ENCODE data around the gene LRRC71. TPM values are rescaled to one million over a fixed set of nuclear protein-coding genes. Genes with fewer than 3 reads are reported as not detected.
A peak's percentile ranks its signal among the peaks of the same experiment; 100 is the strongest.

Gene LRRC71
- total RNA-seq, 1 donor from 2014 or later = 0.14 TPM

- Mint-ChIP-seq H3K27ac (ENCODE audit: unreplicated experiment) (no peak overlapping the region), H3K9me3 (ENCODE audit: unreplicated experiment) (peaks cover 1% of the 10 kb centered on the region), H3K36me3 (ENCODE audit: low read depth, unreplicated experiment) (no peaks in the 10 kb centered on the region), H3K4me3 (ENCODE audit: unreplicated experiment) (no peak overlapping the region), H3K4me1 (ENCODE audit: low read depth, unreplicated experiment) (peaks cover 11% of the 10 kb centered on the region), H3K27me3 (ENCODE audit: low read depth, unreplicated experiment) (peaks cover 73% of the 10 kb centered on the region)
- Histone ChIP-seq H3K4me3 (ENCODE audit: insufficient read depth, low read depth, low read length) (peak overlapping the region; percentile 38), H3K36me3 (ENCODE audit: insufficient read depth, low read length) (no peaks in the 10 kb centered on the region), H3K27me3 (ENCODE audit: insufficient read depth, low read length) (peaks cover 36% of the 10 kb centered on the region), H3K79me2 (ENCODE audit: insufficient read depth, low read length) (no peaks in the 10 kb centered on the region), H2AFZ (ENCODE audit: low read depth, low read length) (peak overlapping the region; percentile 71), H3K4me2 (ENCODE audit: low read length) (peak overlapping the region; percentile 84), H4K20me1 (ENCODE audit: insufficient read depth, low read length) (peaks cover 14% of the 10 kb centered on the region), H3K4me1 (ENCODE audit: insufficient read depth, low read length) (peaks cover 15% of the 10 kb centered on the region), H3K9ac (ENCODE audit: low read length) (no peak overlapping the region), H3K27ac (ENCODE audit: low read depth, low read length) (no peak overlapping the region), H3K9me3 (ENCODE audit: insufficient read depth, low read depth, low read length) (no peaks in the 10 kb centered on the region)
- DNase-seq (ENCODE audit: low read depth) = peak; percentile 47
- no peak for FAIRE-seq
- TF ChIP-seq CTCF (IDR thresholded peaks at IDR 0.05; ENCODE audit: insufficient read depth, low read depth, low read length) (peak; percentile 57), EZH2 (IDR thresholded peaks at IDR 0.05; ENCODE audit: insufficient read depth, low read length) (peak; percentile 32)
Observed at GRCh38 chr1:156927215-156928042, 7.0 kb downstream of the LRRC71 start.

GRCh38 chr1:156928043-156928602, 7.7 kb downstream of the LRRC71 start:
- DNase-seq (ENCODE audit: low read depth) (no peak), FAIRE-seq (no peak)
- Histone ChIP-seq H3K27me3 (ENCODE audit: insufficient read depth, low read length) (peaks cover 29% of the 10 kb centered on the region), H3K4me2 (ENCODE audit: low read length) (peak overlapping the region; percentile 84), H3K36me3 (ENCODE audit: insufficient read depth, low read length) (no peaks in the 10 kb centered on the region), H3K4me1 (ENCODE audit: insufficient read depth, low read length) (peaks cover 15% of the 10 kb centered on the region), H4K20me1 (ENCODE audit: insufficient read depth, low read length) (peaks cover 8% of the 10 kb centered on the region), H2AFZ (ENCODE audit: low read depth, low read length) (no peak overlapping the region), H3K9me3 (ENCODE audit: insufficient read depth, low read depth, low read length) (no peaks in the 10 kb centered on the region), H3K79me2 (ENCODE audit: insufficient read depth, low read length) (no peaks in the 10 kb centered on the region), H3K4me3 (ENCODE audit: insufficient read depth, low read depth, low read length) (no peak overlapping the region), H3K9ac (ENCODE audit: low read length) (no peak overlapping the region), H3K27ac (ENCODE audit: low read depth, low read length) (no peak overlapping the region)
- TF ChIP-seq CTCF (IDR thresholded peaks at IDR 0.05; ENCODE audit: insufficient read depth, low read depth, low read length) = no peak
- TF ChIP-seq EZH2 (IDR thresholded peaks at IDR 0.05; ENCODE audit: insufficient read depth, low read length) = no peak
- peaks cover 11% of the 10 kb centered on the region for H3K4me1 Mint-ChIP-seq (ENCODE audit: low read depth, unreplicated experiment)
- no peak overlapping the region for H3K4me3 Mint-ChIP-seq (ENCODE audit: unreplicated experiment)
- H3K9me3 Mint-ChIP-seq (ENCODE audit: unreplicated experiment) = peaks cover 1% of the 10 kb centered on the region
- H3K36me3 Mint-ChIP-seq (ENCODE audit: low read depth, unreplicated experiment) = no peaks in the 10 kb centered on the region
- no peak overlapping the region for H3K27ac Mint-ChIP-seq (ENCODE audit: unreplicated experiment)
- peaks cover 68% of the 10 kb centered on the region for H3K27me3 Mint-ChIP-seq (ENCODE audit: low read depth, unreplicated experiment)

All from astrocyte (in vitro differentiated cells and primary cell).